SK-N-SH (cell line): ENCODE data around the gene ATP8A1. TPM values are rescaled to one million over a fixed set of nuclear protein-coding genes. Genes with fewer than 3 reads are reported as not detected.

Source experiments
- CTCF ChIA-PET: fragments of 300-600, 350-600 bp; formaldehyde crosslinking; extraction: SDS; loops from one replicate; lab custom pipeline; 2021; lab: Yijun Ruan, JAX
- POLR2A ChIA-PET: fragments of 350-600 bp; sonication (Branson Sonifier 250); formaldehyde crosslinking; extraction: SDS; loops from one replicate; lab custom pipeline; 2020; ENCODE audit warnings: antibody characterized with exemption, inconsistent platforms; lab: Yijun Ruan, JAX
- DNase-seq: peaks from one replicate; pipeline ENCODE4 v3.0.0; 2012
- H2AFZ ChIP-seq: fragments of 200-600 bp; sonication (generic); 2 replicates; pipeline ENCODE4 v1.8.1; 2016; ENCODE audit warnings: antibody characterized with exemption, mild to moderate bottlenecking, low read depth
- H3F3A ChIP-seq: fragments of 200-600 bp; sonication (generic); replicated peaks from 2 replicates; pipeline ENCODE3; 2016; ENCODE audit warnings: antibody characterized with exemption, mild to moderate bottlenecking; ENCODE audit not compliant: insufficient read depth
- H3K27ac ChIP-seq, 2 experiments: fragments of 200-500 bp in 1 of 2; fragments of 200-600 bp in 1 of 2; sonication (Bioruptor generic) in 1 of 2; sonication (generic), shearing (Covaris generic) in 1 of 2; 2 replicates each; pipeline versions ENCODE4 v1.5.1 to v1.6.1; 2014 to 2016; ENCODE audit warnings: low read depth in 2 of 2, inconsistent platforms in 1 of 2, low read length in 1 of 2, mild to moderate bottlenecking in 1 of 2, mixed read lengths in 1 of 2
- H3K27me3 ChIP-seq: fragments of 200-600 bp; sonication (generic), shearing (Covaris generic); 2 replicates; pipeline ENCODE4 v1.6.1; 2016; ENCODE audit warnings: mixed run types; ENCODE audit not compliant: insufficient read depth
- H3K36me3 ChIP-seq, 2 experiments: fragments of 200-500 bp in 1 of 2; fragments of 200-600 bp in 1 of 2; sonication (Bioruptor generic) in 1 of 2; sonication (generic) in 1 of 2; replicated peaks in 1 of 2; 2 replicates each; pipeline versions ENCODE3 to v1.5.1; 2014 to 2016; ENCODE audit warnings: low read length in 1 of 2, mild to moderate bottlenecking in 1 of 2; ENCODE audit not compliant: insufficient read depth in 2 of 2, control insufficient read depth in 1 of 2
- H3K4me1 ChIP-seq, 2 experiments: fragments of 200-500 bp in 1 of 2; fragments of 200-600 bp in 1 of 2; sonication (Bioruptor generic) in 1 of 2; sonication (generic), shearing (Covaris generic) in 1 of 2; 2 replicates each; pipeline versions ENCODE4 v1.5.1 to v1.6.1; 2014 to 2016; ENCODE audit warnings: low read depth in 1 of 2, low read length in 1 of 2, mixed run types in 1 of 2; ENCODE audit not compliant: insufficient read depth in 2 of 2, control insufficient read depth in 1 of 2
- H3K4me2 ChIP-seq: fragments of 200-600 bp; sonication (generic), shearing (Covaris generic); 2 replicates; pipeline ENCODE4 v1.6.1; 2017; ENCODE audit warnings: mixed run types
- H3K4me3 ChIP-seq, 2 experiments: fragments of 200-500 bp in 1 of 2; fragments of 200-600 bp in 1 of 2; sonication (Bioruptor generic) in 1 of 2; sonication (generic), shearing (Covaris generic) in 1 of 2; 2 replicates each; pipeline versions ENCODE4 v1.5.1 to v1.8.1; 2014 to 2016; ENCODE audit warnings: low read depth in 2 of 2, inconsistent platforms in 1 of 2, low read length in 1 of 2, mild to moderate bottlenecking in 1 of 2, mixed read lengths in 1 of 2, moderate library complexity in 1 of 2
- H3K79me2 ChIP-seq: fragments of 200-600 bp; sonication (generic); 2 replicates; pipeline ENCODE4 v1.8.1; 2017; ENCODE audit warnings: mild to moderate bottlenecking; ENCODE audit not compliant: insufficient read depth
- H3K9ac ChIP-seq: fragments of 200-600 bp; sonication (generic); 2 replicates; pipeline ENCODE4 v1.6.1; 2017; ENCODE audit warnings: mixed run types
- H3K9me2 ChIP-seq: fragments of 200-600 bp; sonication (generic); 2 replicates; pipeline ENCODE4 v1.6.1; 2017; ENCODE audit warnings: mixed run types
- H3K9me3 ChIP-seq: fragments of 200-600 bp; sonication (generic); 2 replicates; pipeline ENCODE4 v1.6.1; 2017; ENCODE audit warnings: mixed run types, mild to moderate bottlenecking, moderate library complexity
- H4K20me1 ChIP-seq: fragments of 200-600 bp; sonication (generic); 2 replicates; pipeline ENCODE4 v1.6.1; 2017; ENCODE audit warnings: mild to moderate bottlenecking, mixed run types; ENCODE audit not compliant: insufficient read depth
- CHD2 ChIP-seq: fragments of 150-350 bp; IDR thresholded peaks from 2 replicates; pipeline ENCODE4 v1.6.1; 2018; ENCODE audit warnings: low read length; ENCODE audit not compliant: partially characterized antibody
- FOXJ3 ChIP-seq: sonication (generic); formaldehyde crosslinking; IDR thresholded peaks from 2 replicates; pipeline ENCODE4 v1.5.1; 2020; ENCODE audit warnings: mild to moderate bottlenecking, missing genetic modification reagents
- FOXM1 ChIP-seq: IDR thresholded peaks from 2 replicates; pipeline ENCODE4 v1.4.0; 2012; ENCODE audit warnings: low read depth, mild to moderate bottlenecking
- MEF2A ChIP-seq: IDR thresholded peaks from 2 replicates; pipeline ENCODE4 v1.4.0; 2012; ENCODE audit warnings: low read depth, borderline replicate concordance
- MXI1 ChIP-seq: IDR thresholded peaks from 2 replicates; pipeline ENCODE4 v1.6.1; 2012; ENCODE audit warnings: mild to moderate bottlenecking, low read depth, low read length, improper control_type of control experiment
- NRF1 ChIP-seq: IDR thresholded peaks from 2 replicates; pipeline ENCODE4 v1.6.1; 2012; ENCODE audit warnings: low read depth, mild to moderate bottlenecking, low read length
- PBX3 ChIP-seq: IDR thresholded peaks from 2 replicates; pipeline ENCODE4; 2012
- POLR2AphosphoS5 ChIP-seq: IDR thresholded peaks from 2 replicates; pipeline ENCODE4 v1.6.1; 2012; ENCODE audit warnings: low read depth, low read length
- RXRA ChIP-seq: IDR thresholded peaks from 2 replicates; pipeline ENCODE4 v1.4.0; 2012; ENCODE audit warnings: low read depth, mild to moderate bottlenecking, borderline replicate concordance
- SIN3A ChIP-seq: IDR thresholded peaks from 2 replicates; pipeline ENCODE4 v1.6.1; 2012; ENCODE audit warnings: low read depth, mild to moderate bottlenecking, low read length, moderate library complexity, borderline replicate concordance
- TAF1 ChIP-seq: IDR thresholded peaks from 2 replicates; pipeline ENCODE4 v1.6.1; 2012; ENCODE audit warnings: low read depth, mild to moderate bottlenecking, low read length, moderate library complexity, borderline replicate concordance
- TCF12 ChIP-seq: IDR thresholded peaks from 2 replicates; pipeline ENCODE4 v1.4.0; 2012
- USF2 ChIP-seq: fragments of 150-350 bp; IDR thresholded peaks from 2 replicates; pipeline ENCODE4 v1.6.1; 2017; ENCODE audit warnings: antibody characterized with exemption, low read length, low read depth, borderline replicate concordance
- YY1 ChIP-seq: IDR thresholded peaks from 2 replicates; pipeline ENCODE4 v1.4.0; 2012; ENCODE audit warnings: low read depth, mild to moderate bottlenecking
- ZBTB33 ChIP-seq: IDR thresholded peaks from 2 replicates; pipeline ENCODE4 v1.4.0; 2012; ENCODE audit warnings: low read depth, borderline replicate concordance
- WGBS: methylation state at CpG from one replicate; pipeline ENCODE4 v1.1.6; 2017; ENCODE audit warnings: low lambda C conversion rate; 5-methylcytosine and 5-hydroxymethylcytosine counted together
- polyA plus RNA-seq, 3 experiments: library from polyadenylated mRNA; depleted of rRNA; stranded (reverse); fragments of >200 nt; gene quantifications; 2 replicates each; pipeline ENCODE4 v1.2.3, GENCODE V29; 2012
- TF ChIP-seq, protein P1 (sequence below): fragments of 150-350 bp; IDR thresholded peaks from 2 replicates; pipeline ENCODE4 v1.6.1; 2016; ENCODE audit warnings: mild to moderate bottlenecking, low read depth, low read length
- TF ChIP-seq, protein P2 (sequence below): IDR thresholded peaks from 2 replicates; pipeline ENCODE4 v1.4.0; 2012; ENCODE audit warnings: low read depth

The ATP8A1 gene
- polyA plus RNA-seq, 1 of the 3 experiments (the other 2 are of a cell fraction): 0.38 TPM

DNA sequence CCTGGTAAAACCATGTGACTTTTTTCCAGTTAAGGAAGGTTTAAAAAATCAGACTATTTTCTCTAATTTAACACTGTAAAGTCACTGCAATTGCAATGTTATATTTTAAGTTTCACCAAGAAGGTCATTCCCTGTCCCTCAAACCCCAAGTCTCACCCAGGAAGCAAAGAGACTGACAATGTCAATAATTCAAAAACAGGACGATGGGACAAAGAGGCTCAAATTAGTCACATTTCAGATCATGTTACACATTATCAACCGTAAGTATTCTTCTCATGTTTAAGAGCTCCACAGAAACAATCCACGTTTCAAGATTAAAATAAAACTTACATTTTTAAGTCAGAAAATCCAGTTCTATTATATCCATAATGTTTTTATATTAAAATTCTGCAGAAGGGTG is 246.5 kb downstream of the ATP8A1 start (continued):
- TF ChIP-seq, protein P1, sequence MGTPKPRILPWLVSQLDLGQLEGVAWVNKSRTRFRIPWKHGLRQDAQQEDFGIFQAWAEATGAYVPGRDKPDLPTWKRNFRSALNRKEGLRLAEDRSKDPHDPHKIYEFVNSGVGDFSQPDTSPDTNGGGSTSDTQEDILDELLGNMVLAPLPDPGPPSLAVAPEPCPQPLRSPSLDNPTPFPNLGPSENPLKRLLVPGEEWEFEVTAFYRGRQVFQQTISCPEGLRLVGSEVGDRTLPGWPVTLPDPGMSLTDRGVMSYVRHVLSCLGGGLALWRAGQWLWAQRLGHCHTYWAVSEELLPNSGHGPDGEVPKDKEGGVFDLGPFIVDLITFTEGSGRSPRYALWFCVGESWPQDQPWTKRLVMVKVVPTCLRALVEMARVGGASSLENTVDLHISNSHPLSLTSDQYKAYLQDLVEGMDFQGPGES: no peak
- TF ChIP-seq POLR2AphosphoS5 (no peak), USF2 (no peak), SIN3A (no peak), NRF1 (no peak)

- no peak overlapping the region for H3K9ac ChIP-seq
- POLR2A ChIA-PET: no interaction called here
- no peaks in the 10 kb centered on the region for H3K36me3 ChIP-seq
- H3K9me3 ChIP-seq: no peaks in the 10 kb centered on the region
- no peak for TF ChIP-seq FOXJ3 (CRISPR knock-in tag)
- no peak for TF ChIP-seq FOXM1
- TF ChIP-seq SIN3A: no peak
- TF ChIP-seq TAF1: no peak
- TF ChIP-seq MXI1: no peak
- no peak for TF ChIP-seq TCF12
- no peak for TF ChIP-seq CHD2
- TF ChIP-seq ZBTB33: no peak
- TF ChIP-seq, protein P2, sequence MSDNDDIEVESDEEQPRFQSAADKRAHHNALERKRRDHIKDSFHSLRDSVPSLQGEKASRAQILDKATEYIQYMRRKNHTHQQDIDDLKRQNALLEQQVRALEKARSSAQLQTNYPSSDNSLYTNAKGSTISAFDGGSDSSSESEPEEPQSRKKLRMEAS: no peak
- no peak for TF ChIP-seq YY1
- no peak for TF ChIP-seq MEF2A
- no peak for TF ChIP-seq POLR2AphosphoS5
- no peak for TF ChIP-seq USF2
- TF ChIP-seq RXRA: no peak
- no peak for TF ChIP-seq PBX3
- TF ChIP-seq, all 33 proteins: peak for 0
- Histone ChIP-seq H2AFZ (no peak overlapping the region), H3F3A (no peaks in the 10 kb centered on the region), H3K27ac (no peak overlapping the region), H3K9me2 (no peaks in the 10 kb centered on the region), H4K20me1 (no peaks in the 10 kb centered on the region), H3K4me3 (no peak overlapping the region), H3K4me2 (no peak overlapping the region), H3K4me1 (peaks cover 0 to 11% of the 10 kb centered on the region in 2 experiments; a peak in 2 of 4 replicates), H3K79me2 (no peaks in the 10 kb centered on the region), H3K27me3 (peaks cover under 1% of the 10 kb centered on the region; the same call in 1 of the 2 replicates)
- 80% methylated on average over 6 of the region's 6 CpGs for WGBS
- CTCF ChIA-PET: interaction anchor here (1.7 kb wide), 1 partner anchor 14 kb away, joined by 6 read pairs; no protein-coding TSS in a partner anchor
- DNase-seq: no peak
These were observed 252.9 kb downstream of the ATP8A1 start for GRCh38 chr4:42404001-42404400.
